T-helper 17 cell (primary cell): ENCODE measurements around the gene CELF2. TPM values are rescaled to one million over a fixed set of nuclear protein-coding genes. Genes with fewer than 3 reads are reported as not detected.
A peak's percentile ranks its signal among the peaks of the same experiment; 100 is the strongest.

Experiments used
- ATAC-seq: fragments of 150-1000 bp; cut with Tn5 transposase; 2 replicates; pipeline ENCODE4 v1.10.0; 2021; ENCODE audit warnings: mild to moderate bottlenecking, moderate library complexity
- DNase-seq, 3 donors: peaks; one replicate each; pipeline versions ENCODE4 v3.0.0 to v3.0.0-alpha.2; 2020 to 2021
- H3K9me3 ChIP-seq: one replicate; pipeline ENCODE4 v1.7.0; 2013; ENCODE audit warnings: low read length, mild to moderate bottlenecking; ENCODE audit not compliant: control insufficient read depth, poor library complexity, severe bottlenecking
- H3K27ac Mint-ChIP-seq: one replicate; pipeline ENCODE4 v1.8.0; 2022; ENCODE audit warnings: mild to moderate bottlenecking, moderate library complexity, mixed read lengths
- H3K27me3 Mint-ChIP-seq: one replicate; pipeline ENCODE4 v1.8.0; 2022; ENCODE audit warnings: mixed read lengths
- H3K36me3 Mint-ChIP-seq: one replicate; pipeline ENCODE4 v1.8.0; 2022; ENCODE audit warnings: low read depth, mixed read lengths
- H3K4me1 Mint-ChIP-seq: one replicate; pipeline ENCODE4 v1.8.0; 2022; ENCODE audit warnings: mild to moderate bottlenecking, mixed read lengths
- H3K4me3 Mint-ChIP-seq: one replicate; pipeline ENCODE4 v1.8.0; 2022; ENCODE audit warnings: mild to moderate bottlenecking, moderate library complexity, mixed read lengths
- total RNA-seq, 4 donors: library from RNA in 2 of 4; stranded (reverse) in 2 of 4; gene quantifications; one replicate each; pipeline ENCODE4 v1.2.3 and lab custom pipeline; 2022 to 2026

The CELF2 gene
- total RNA-seq, 2 donors from 2014 or later = 201 to 202 TPM

DNA sequence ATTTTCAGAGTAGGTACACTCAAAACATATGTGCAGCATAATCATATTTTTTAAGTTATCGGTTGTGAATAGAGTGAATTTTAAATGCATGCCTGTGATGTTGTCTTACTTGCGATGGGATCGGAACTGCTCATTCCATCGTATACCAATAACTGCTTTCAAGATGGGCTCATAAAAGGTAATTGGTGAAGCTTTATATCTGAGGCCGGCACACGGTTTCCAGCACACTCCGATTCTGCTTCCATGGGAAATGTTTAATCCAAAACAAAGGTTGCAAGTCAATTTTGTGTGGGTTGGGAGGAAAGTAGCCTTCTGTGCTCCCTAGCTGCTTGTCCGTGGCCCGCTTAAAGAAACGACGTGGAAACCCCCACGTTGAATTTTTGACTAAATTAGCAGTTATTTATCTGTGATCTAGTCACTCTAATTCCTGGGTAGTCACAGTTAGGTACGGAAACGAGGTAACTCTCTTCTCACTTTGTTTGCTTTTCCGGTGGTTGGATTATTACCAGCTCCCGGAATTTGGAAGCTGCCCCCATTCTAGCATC, 10.1 kb upstream of the CELF2 start:
- Mint-ChIP-seq H3K36me3 (peaks cover 3% of the 10 kb centered on the region), H3K27ac (no peak overlapping the region), H3K4me3 (no peak overlapping the region), H3K4me1 (peaks cover 9% of the 10 kb centered on the region), H3K27me3 (peaks cover 87% of the 10 kb centered on the region)
- no peak for ATAC-seq
- DNase-seq = no peak
- no peaks in the 10 kb centered on the region for H3K9me3 ChIP-seq

GRCh38 chr10:11009471-11010308, 8.0 kb upstream of the CELF2 start:
- peak; percentile 53 for ATAC-seq
- Mint-ChIP-seq H3K4me3 (peak overlapping the region; percentile 1), H3K4me1 (peaks cover 9% of the 10 kb centered on the region), H3K27me3 (peaks cover 93% of the 10 kb centered on the region), H3K36me3 (peaks cover 3% of the 10 kb centered on the region), H3K27ac (no peak overlapping the region)
- DNase-seq = no peak
- no peaks in the 10 kb centered on the region for H3K9me3 ChIP-seq

- no peaks in the 10 kb centered on the region for H3K9me3 ChIP-seq
- ATAC-seq (no peak), DNase-seq (no peak)
- Mint-ChIP-seq H3K4me1 (peaks cover 9% of the 10 kb centered on the region), H3K36me3 (peaks cover 3% of the 10 kb centered on the region), H3K27ac (no peak overlapping the region), H3K4me3 (no peak overlapping the region), H3K27me3 (peaks cover 93% of the 10 kb centered on the region)
These were observed 7.1 kb upstream of the CELF2 start for GRCh38 chr10:11010582-11010981.

GRCh38 chr10:11011436-11011835, 6.2 kb upstream of the CELF2 start:
- no peak for ATAC-seq
- H3K27ac Mint-ChIP-seq = no peak overlapping the region
- peaks cover 3% of the 10 kb centered on the region for H3K36me3 Mint-ChIP-seq
- H3K27me3 Mint-ChIP-seq = peaks cover 86% of the 10 kb centered on the region
- no peaks in the 10 kb centered on the region for H3K9me3 ChIP-seq
- no peak for DNase-seq
- H3K4me1 Mint-ChIP-seq = peaks cover 9% of the 10 kb centered on the region
- no peak overlapping the region for H3K4me3 Mint-ChIP-seq

- H3K36me3 Mint-ChIP-seq = peaks cover 3% of the 10 kb centered on the region
These were observed 5.7 kb upstream of the CELF2 start for GRCh38 chr10:11011984-11012383.

GRCh38 chr10:11012421-11013295, 5.0 kb upstream of the CELF2 start:
- no peak overlapping the region for H3K4me3 Mint-ChIP-seq
- peaks cover 9% of the 10 kb centered on the region for H3K4me1 Mint-ChIP-seq
- no peak overlapping the region for H3K27ac Mint-ChIP-seq
- no peaks in the 10 kb centered on the region for H3K9me3 ChIP-seq
- H3K36me3 Mint-ChIP-seq = peaks cover 3% of the 10 kb centered on the region
- ATAC-seq (no peak), DNase-seq (no peak)
- peaks cover 88% of the 10 kb centered on the region for H3K27me3 Mint-ChIP-seq

More at GRCh38 chr10:11011984-11012383, 5.7 kb upstream of the CELF2 start:
- DNase-seq (no peak), ATAC-seq (no peak)
- H3K4me1 Mint-ChIP-seq = peaks cover 9% of the 10 kb centered on the region
- H3K27ac Mint-ChIP-seq = no peak overlapping the region
- H3K9me3 ChIP-seq = no peaks in the 10 kb centered on the region
- H3K4me3 Mint-ChIP-seq = no peak overlapping the region
- H3K27me3 Mint-ChIP-seq = peaks cover 88% of the 10 kb centered on the region

GRCh38 chr10:11013836-11014235, 3.8 kb upstream of the CELF2 start:
- no peak overlapping the region for H3K4me3 Mint-ChIP-seq
- H3K27ac Mint-ChIP-seq = no peak overlapping the region
- H3K4me1 Mint-ChIP-seq = peaks cover 4% of the 10 kb centered on the region
- peaks cover 4% of the 10 kb centered on the region for H3K36me3 Mint-ChIP-seq
- H3K27me3 Mint-ChIP-seq = peaks cover 80% of the 10 kb centered on the region
- no peak for DNase-seq
- no peak for ATAC-seq
- H3K9me3 ChIP-seq = no peaks in the 10 kb centered on the region

DNA sequence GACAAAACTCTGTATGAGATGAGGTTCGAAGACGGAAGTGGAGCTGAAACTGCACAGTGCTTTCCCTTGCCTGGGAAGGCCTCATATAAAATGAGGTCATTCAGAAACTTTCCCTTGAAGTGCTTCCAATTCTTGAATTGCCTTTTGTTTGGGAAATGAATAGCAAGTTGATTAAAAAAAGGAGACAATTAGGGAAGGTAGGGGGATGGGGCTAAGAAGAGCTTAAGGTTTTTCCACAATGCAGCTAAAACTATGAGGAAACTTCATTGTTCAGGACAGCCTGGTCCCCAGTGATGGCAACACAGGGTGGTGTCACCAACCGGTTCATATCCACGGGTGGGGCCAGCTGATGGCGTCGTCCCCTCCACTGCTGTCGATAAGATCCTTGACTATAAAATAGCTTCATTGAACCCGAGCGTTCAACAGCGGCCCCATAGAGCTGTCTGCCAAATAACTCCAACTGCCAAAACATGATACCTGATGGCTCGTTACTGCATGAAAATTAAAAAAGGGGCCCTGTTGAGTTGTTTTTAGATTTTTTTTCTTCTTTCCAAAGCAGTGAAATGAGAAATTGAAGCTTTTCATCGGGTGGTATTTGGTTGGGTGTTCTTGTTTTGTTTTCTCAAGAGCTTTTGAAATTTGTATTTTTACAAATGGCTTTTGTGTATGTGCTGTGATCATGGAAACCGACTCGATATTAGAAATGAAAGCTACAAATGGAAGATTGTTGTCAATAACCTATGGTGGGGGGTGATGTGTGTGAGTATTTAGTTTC, 2.8 kb upstream of the CELF2 start:
- Mint-ChIP-seq H3K36me3 (peaks cover 2% of the 10 kb centered on the region), H3K27ac (no peak overlapping the region), H3K4me1 (peaks cover 4% of the 10 kb centered on the region), H3K27me3 (peaks cover 80% of the 10 kb centered on the region), H3K4me3 (no peak overlapping the region)
- DNase-seq = no peak
- H3K9me3 ChIP-seq = no peaks in the 10 kb centered on the region
- no peak for ATAC-seq

GRCh38 chr10:11015446-11015934, 2.2 kb upstream of the CELF2 start:
- H3K27ac Mint-ChIP-seq = no peak overlapping the region
- peaks cover 80% of the 10 kb centered on the region for H3K27me3 Mint-ChIP-seq
- ATAC-seq = no peak

GRCh38 chr10:11017000-11017569, 587 bp upstream of the CELF2 start:
- Mint-ChIP-seq H3K27me3 (peaks cover 78% of the 10 kb centered on the region), H3K36me3 (peaks cover 2% of the 10 kb centered on the region), H3K4me3 (peak overlapping the region; percentile 80), H3K4me1 (peaks cover 4% of the 10 kb centered on the region), H3K27ac (no peak overlapping the region)
- DNase-seq = no peak
- ATAC-seq = peak; percentile 42
- no peaks in the 10 kb centered on the region for H3K9me3 ChIP-seq

More at GRCh38 chr10:11015446-11015934, 2.2 kb upstream of the CELF2 start:
- H3K9me3 ChIP-seq = no peaks in the 10 kb centered on the region
- Mint-ChIP-seq H3K4me1 (peaks cover 4% of the 10 kb centered on the region), H3K36me3 (peaks cover 2% of the 10 kb centered on the region), H3K4me3 (no peak overlapping the region)
- no peak for DNase-seq

GRCh38 chr10:11018432-11018841, 765 bp downstream of the CELF2 start:
- peaks cover 7% of the 10 kb centered on the region for H3K4me1 Mint-ChIP-seq
- no peak for ATAC-seq
- no peak overlapping the region for H3K27ac Mint-ChIP-seq
- peak overlapping the region; percentile 86 for H3K4me3 Mint-ChIP-seq
- H3K27me3 Mint-ChIP-seq = peaks cover 78% of the 10 kb centered on the region
- peaks cover 2% of the 10 kb centered on the region for H3K36me3 Mint-ChIP-seq
- DNase-seq = peak in 1 of 3 donors; percentile 16
- H3K9me3 ChIP-seq = no peaks in the 10 kb centered on the region
